Measurements from ENCODE around the gene KLHL9. TPM values are rescaled to one million over a fixed set of nuclear protein-coding genes. Genes with fewer than 3 reads are reported as not detected.

Gene KLHL9
- total RNA-seq, 2 donors from 2014 or later = 15.9 to 16.9 TPM

DNA sequence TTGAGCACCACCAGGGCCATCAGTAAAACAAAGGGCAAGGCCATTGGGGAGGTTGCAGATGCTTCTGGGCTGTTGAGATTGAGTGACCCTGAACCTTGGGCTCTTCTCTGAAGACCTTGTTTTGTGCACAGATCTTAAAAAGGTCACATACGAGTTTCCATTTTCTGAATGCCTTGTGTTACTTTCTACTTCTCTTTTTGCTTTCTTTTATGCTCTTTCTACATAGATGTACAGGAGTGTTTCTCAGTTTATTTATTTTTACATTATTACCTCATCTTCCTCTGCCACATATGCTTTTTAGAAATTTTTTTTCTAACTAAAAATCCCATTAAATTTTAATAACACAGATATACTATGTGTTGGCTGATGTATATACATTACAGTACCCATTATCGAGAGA, 30.0 kb downstream of the KLHL9 start, which contains the start of gene IFNA5:
TSS of gene IFNA5 (minus strand) at position 101 of the 400 bp plus-strand sequence. CDS start at position 44, 57 bp downstream.
- H3K27me3 Mint-ChIP-seq (ENCODE audit: low read depth) = peaks cover 38% of the 10 kb centered on the region

GRCh38 chr9:21295992-21296391, 39.2 kb downstream of the KLHL9 start:
- no peak for ATAC-seq (replicated peaks in 1 of 2)
- Mint-ChIP-seq H3K27me3 (ENCODE audit: low read depth) (peaks cover 14% of the 10 kb centered on the region), H3K27ac (no peak overlapping the region), H3K36me3 (ENCODE audit: insufficient read depth in 2 of 2) (no peaks in the 10 kb centered on the region), H3K9me3 (no peaks in the 10 kb centered on the region), H3K4me3 (no peak overlapping the region), H3K4me1 (ENCODE audit: low read depth) (peaks cover 17% of the 10 kb centered on the region)
- no peak for DNase-seq

More for the DNA sequence above, 30.0 kb downstream of the KLHL9 start, which contains the start of gene IFNA5:
- DNase-seq (no peak), ATAC-seq (replicated peaks in 1 of 2) (no peak)
- H3K36me3 Mint-ChIP-seq (ENCODE audit: insufficient read depth in 2 of 2) = no peaks in the 10 kb centered on the region
- H3K27ac Mint-ChIP-seq = no peak within 1 kb of the TSS
- H3K4me1 Mint-ChIP-seq (ENCODE audit: low read depth) = no peaks in the 10 kb centered on the region
- H3K9me3 Mint-ChIP-seq = no peaks in the 10 kb centered on the region
- H3K4me3 Mint-ChIP-seq = no peak within 1 kb of the TSS

- DNase-seq (no peak), ATAC-seq (replicated peaks in 1 of 2) (no peak)
- no peaks in the 10 kb centered on the region for H3K36me3 Mint-ChIP-seq (ENCODE audit: insufficient read depth in 2 of 2)
- no peak overlapping the region for H3K27ac Mint-ChIP-seq
- H3K27me3 Mint-ChIP-seq (ENCODE audit: low read depth) = peaks cover 13% of the 10 kb centered on the region
- H3K4me1 Mint-ChIP-seq (ENCODE audit: low read depth) = peaks cover 17% of the 10 kb centered on the region
- H3K9me3 Mint-ChIP-seq = no peaks in the 10 kb centered on the region
- H3K4me3 Mint-ChIP-seq = no peak overlapping the region
Observed at GRCh38 chr9:21294904-21295538, 40.2 kb downstream of the KLHL9 start.

GRCh38 chr9:21294364-21294774, 40.8 kb downstream of the KLHL9 start:
- peaks cover 13% of the 10 kb centered on the region for H3K27me3 Mint-ChIP-seq (ENCODE audit: low read depth)
- H3K4me3 Mint-ChIP-seq = no peak overlapping the region
- H3K36me3 Mint-ChIP-seq (ENCODE audit: insufficient read depth in 2 of 2) = no peaks in the 10 kb centered on the region
- no peaks in the 10 kb centered on the region for H3K9me3 Mint-ChIP-seq
- ATAC-seq (replicated peaks in 1 of 2) (peak in 1 of 2 donors; percentile 44), DNase-seq (no peak)
- no peak overlapping the region for H3K27ac Mint-ChIP-seq
- H3K4me1 Mint-ChIP-seq (ENCODE audit: low read depth) = peaks cover 17% of the 10 kb centered on the region

DNA sequence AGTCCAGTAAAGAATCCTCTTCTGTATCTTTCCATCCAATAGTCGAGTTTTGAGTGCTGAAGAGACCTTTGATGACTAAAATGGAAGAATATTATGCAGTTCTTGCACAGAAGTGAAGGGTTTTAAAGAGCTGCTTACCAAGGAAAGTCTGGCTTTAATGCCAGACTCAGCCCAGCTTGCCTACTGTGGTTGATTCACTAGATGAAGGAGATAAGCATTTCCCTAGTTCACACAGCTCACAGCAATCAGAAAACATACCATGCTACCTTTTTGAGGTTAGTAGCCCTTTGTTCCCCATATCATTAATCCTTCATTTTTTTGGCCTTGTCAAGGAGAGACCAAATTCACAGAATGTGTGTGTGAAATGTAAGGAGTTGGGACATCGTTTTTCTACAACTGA, 45.4 kb downstream of the KLHL9 start:
- Mint-ChIP-seq H3K27me3 (ENCODE audit: low read depth) (peaks cover 14% of the 10 kb centered on the region), H3K9me3 (no peaks in the 10 kb centered on the region), H3K4me3 (no peak overlapping the region), H3K36me3 (ENCODE audit: insufficient read depth in 2 of 2) (no peaks in the 10 kb centered on the region), H3K4me1 (ENCODE audit: low read depth) (peaks cover 9% of the 10 kb centered on the region), H3K27ac (no peak overlapping the region)
- ATAC-seq (replicated peaks in 1 of 2) (no peak), DNase-seq (no peak)

DNA sequence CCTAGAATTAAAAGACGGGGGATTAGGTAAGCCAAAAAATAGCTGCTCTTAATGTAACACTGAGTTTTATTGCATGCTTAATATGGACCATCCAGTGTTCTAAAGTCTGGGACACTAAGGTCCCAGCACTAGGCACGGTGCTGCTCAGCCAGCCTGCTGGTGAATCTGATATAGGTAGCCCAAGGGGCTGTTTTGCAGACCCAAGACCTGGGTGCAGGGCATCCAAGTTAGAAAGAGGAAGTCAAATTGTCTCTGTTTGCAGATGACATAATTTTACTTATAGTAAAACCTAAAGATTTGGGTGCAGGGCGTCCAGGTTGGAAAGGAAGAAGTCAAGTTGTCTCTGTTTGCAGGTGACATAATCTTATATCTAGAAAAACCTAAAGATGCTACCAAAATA, 47.9 kb downstream of the KLHL9 start:
- H3K9me3 Mint-ChIP-seq = no peaks in the 10 kb centered on the region
- no peaks in the 10 kb centered on the region for H3K4me1 Mint-ChIP-seq (ENCODE audit: low read depth)
- H3K36me3 Mint-ChIP-seq (ENCODE audit: insufficient read depth in 2 of 2) = no peaks in the 10 kb centered on the region
- ATAC-seq (replicated peaks in 1 of 2) (no peak), DNase-seq (no peak)
- H3K4me3 Mint-ChIP-seq = no peak overlapping the region
- H3K27me3 Mint-ChIP-seq (ENCODE audit: low read depth) = peaks cover 19% of the 10 kb centered on the region
- H3K27ac Mint-ChIP-seq = no peak overlapping the region

- H3K4me3 Mint-ChIP-seq = no peak overlapping the region
Observed at GRCh38 chr9:21286659-21287058, 48.5 kb downstream of the KLHL9 start.

DNA sequence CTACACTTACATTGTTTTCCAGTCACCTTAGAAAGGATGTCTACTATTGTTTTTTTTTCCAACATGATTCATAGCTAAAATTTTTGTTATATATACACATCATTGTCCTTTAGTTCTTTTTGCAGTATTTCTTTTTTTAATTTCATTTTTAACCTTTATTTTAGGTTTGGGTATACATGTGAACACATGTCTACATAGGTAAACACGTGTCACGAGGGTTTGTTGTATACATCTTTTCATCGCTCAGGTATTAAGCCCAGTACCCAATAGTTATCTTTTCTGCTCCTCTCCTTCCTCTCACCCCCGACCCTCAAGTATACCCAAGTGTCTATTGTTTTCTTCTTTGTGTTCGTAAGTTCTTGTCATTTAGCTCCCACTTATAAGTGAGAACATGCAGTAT, 49.1 kb downstream of the KLHL9 start:
- Mint-ChIP-seq H3K4me3 (no peak overlapping the region), H3K27ac (no peak overlapping the region), H3K9me3 (no peaks in the 10 kb centered on the region), H3K4me1 (ENCODE audit: low read depth) (no peaks in the 10 kb centered on the region), H3K27me3 (ENCODE audit: low read depth) (peaks cover 26% of the 10 kb centered on the region), H3K36me3 (ENCODE audit: insufficient read depth in 2 of 2) (no peaks in the 10 kb centered on the region)
- no peak for DNase-seq
- no peak for ATAC-seq (replicated peaks in 1 of 2)

More at GRCh38 chr9:21286659-21287058, 48.5 kb downstream of the KLHL9 start:
- Mint-ChIP-seq H3K27me3 (ENCODE audit: low read depth) (peaks cover 20% of the 10 kb centered on the region), H3K27ac (no peak overlapping the region), H3K4me1 (ENCODE audit: low read depth) (no peaks in the 10 kb centered on the region), H3K36me3 (ENCODE audit: insufficient read depth in 2 of 2) (no peaks in the 10 kb centered on the region), H3K9me3 (no peaks in the 10 kb centered on the region)
- DNase-seq (no peak), ATAC-seq (replicated peaks in 1 of 2) (no peak)

DNA sequence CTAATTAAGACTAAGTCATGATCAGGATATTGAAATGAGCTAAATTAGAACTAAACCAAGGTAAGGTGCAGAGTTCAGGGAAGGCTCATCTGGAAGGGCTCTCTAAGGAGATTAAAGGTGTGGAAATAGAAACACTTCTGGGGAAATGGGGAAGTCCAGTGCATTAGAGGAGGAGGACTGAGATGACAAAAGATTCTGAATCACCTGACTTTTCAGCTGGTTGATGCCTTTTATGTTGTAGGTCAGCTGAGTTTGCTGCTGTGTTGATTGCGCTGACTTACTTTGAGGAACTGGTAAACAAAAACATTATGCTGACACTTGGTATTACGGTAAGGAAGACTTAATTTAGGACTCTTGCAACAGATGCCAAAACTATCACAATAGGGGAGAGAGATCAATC, 53.9 kb downstream of the KLHL9 start:
- ATAC-seq (replicated peaks in 1 of 2) (no peak), DNase-seq (no peak)
- Mint-ChIP-seq H3K27me3 (ENCODE audit: low read depth) (peaks cover 25% of the 10 kb centered on the region), H3K9me3 (no peaks in the 10 kb centered on the region), H3K27ac (no peak overlapping the region), H3K36me3 (ENCODE audit: insufficient read depth in 2 of 2) (no peaks in the 10 kb centered on the region), H3K4me3 (no peak overlapping the region), H3K4me1 (ENCODE audit: low read depth) (no peaks in the 10 kb centered on the region)

Other genes with a start within 250 kb of the KLHL9 start
- not detected for gene IFNW1, start 193.6 kb downstream of the KLHL9 start, total RNA-seq
- not detected for gene IFNA21, start 168.7 kb downstream of the KLHL9 start, total RNA-seq
- not detected for gene IFNA4, start 147.8 kb downstream of the KLHL9 start, total RNA-seq
- not detected for gene IFNA7, start 133.2 kb downstream of the KLHL9 start, total RNA-seq
- not detected for gene IFNA10, start 128.3 kb downstream of the KLHL9 start, total RNA-seq
- not detected for gene IFNA16, start 118.1 kb downstream of the KLHL9 start, total RNA-seq
- not detected for gene IFNA17, start 107.2 kb downstream of the KLHL9 start, total RNA-seq
- not detected for gene IFNA14, start 95.4 kb downstream of the KLHL9 start, total RNA-seq
- not detected for gene IFNA5, start 30.1 kb downstream of the KLHL9 start, total RNA-seq
- not detected for gene IFNA6, start 15.5 kb upstream of the KLHL9 start, total RNA-seq
- gene IFNA13, start 32.7 kb upstream of the KLHL9 start, total RNA-seq = not detected
- gene IFNA2, start 50.0 kb upstream of the KLHL9 start, total RNA-seq = not detected
- not detected for gene IFNA8, start 73.7 kb upstream of the KLHL9 start, total RNA-seq
- not detected for gene IFNA1, start 105.0 kb upstream of the KLHL9 start, total RNA-seq
- gene IFNE, start 146.9 kb upstream of the KLHL9 start, total RNA-seq = not detected